K562 (cell line): ENCODE data around the gene ATP6V0A1. TPM values are rescaled to one million over a fixed set of nuclear protein-coding genes. Genes with fewer than 3 reads are reported as not detected.
A peak's percentile ranks its signal among the peaks of the same experiment; 100 is the strongest.

Experiments used
- ATAC-seq: fragments of 200-7000 bp; cut with Tn5 transposase; 3 replicates; pipeline ENCODE4 v1.9.1; 2020; ENCODE audit warnings: moderate library complexity
- BruUV-seq: library from RNA; stranded (reverse); fragments of 400-500 nt; replicated peaks from 2 replicates; lab custom pipeline; 2021; lab: Mats Ljungman, UMichigan
- CTCF ChIA-PET: fragments of 300-600 bp; formaldehyde crosslinking; extraction: SDS; loops from one replicate; lab custom pipeline; 2021; ENCODE audit warnings: low intra/inter-chr PET ratio; lab: Yijun Ruan, JAX
- POLR2A ChIA-PET: fragments of 300-600, 350-650 bp; sonication (Branson Sonifier 250); formaldehyde crosslinking; extraction: SDS; loops from one replicate; lab custom pipeline; 2021; ENCODE audit warnings: antibody characterized with exemption, inconsistent platforms; lab: Yijun Ruan, JAX
- DNase-seq, 4 experiments: peaks; one replicate each; pipeline versions ENCODE4 v3.0.0 to v3.0.0-alpha.2; 2011 to 2018; ENCODE audit warnings: low spot score in 3 of 4, mixed read lengths in 3 of 4; ENCODE audit errors: extremely low read depth in 1 of 4
- FAIRE-seq: peaks from 2 replicates; lab custom pipeline; 2011; peaks lifted over from hg19 to GRCh38; lab: Jason Lieb, UNC
- H2AFZ ChIP-seq: 2 replicates; pipeline ENCODE4 v1.6.0; 2011; ENCODE audit warnings: low read depth, low read length, control low read depth, inconsistent platforms
- H3K27ac ChIP-seq: fragments of 200-600 bp; 3 replicates; pipeline ENCODE4 v1.8.0; 2011; ENCODE audit warnings: low read depth, mild to moderate bottlenecking, control low read depth, inconsistent platforms, low read length, moderate library complexity, mixed read lengths; ENCODE audit errors: extremely low read depth
- H3K27me3 ChIP-seq, 2 experiments: fragments of 300-600 bp in 1 of 2; 2 replicates in 1 of 2; 3 replicates in 1 of 2; pipeline versions ENCODE4 v1.6.0 to v1.8.0; 2011; ENCODE audit warnings: inconsistent platforms in 2 of 2, low read length in 2 of 2, mild to moderate bottlenecking in 1 of 2, mixed read lengths in 1 of 2, moderate library complexity in 1 of 2; ENCODE audit not compliant: control insufficient read depth in 2 of 2, insufficient read depth in 2 of 2
- H3K36me3 ChIP-seq: fragments of 300-600 bp; 3 replicates; pipeline ENCODE4 v1.8.0; 2011; ENCODE audit warnings: mild to moderate bottlenecking, low read length, inconsistent platforms; ENCODE audit not compliant: control insufficient read depth, insufficient read depth
- H3K4me1 ChIP-seq, 2 experiments: fragments of 200-600 bp in 1 of 2; replicated peaks in 1 of 2; 2 replicates in 1 of 2; 3 replicates in 1 of 2; pipeline versions ENCODE4 v1.5.1 to v1.8.0; 2011; ENCODE audit warnings: inconsistent platforms in 2 of 2, low read length in 2 of 2, mild to moderate bottlenecking in 1 of 2, mixed read lengths in 1 of 2, moderate library complexity in 1 of 2; ENCODE audit not compliant: control insufficient read depth in 2 of 2, insufficient read depth in 2 of 2
- H3K4me2 ChIP-seq: 2 replicates; pipeline ENCODE4 v1.6.1; 2011; ENCODE audit warnings: low read length, control low read depth, inconsistent platforms, mixed read lengths; ENCODE audit not compliant: insufficient read depth
- H3K4me3 ChIP-seq: fragments of 200-600 bp; sonication (generic), shearing (Covaris generic); 2 replicates; pipeline ENCODE4 v1.5.1; 2016; ENCODE audit warnings: control low read depth, inconsistent platforms
- H3K79me2 ChIP-seq: fragments of 200-600 bp; 3 replicates; pipeline ENCODE4 v1.8.0; 2011; ENCODE audit warnings: low read length, inconsistent platforms; ENCODE audit not compliant: control insufficient read depth, insufficient read depth
- H3K9ac ChIP-seq, 2 experiments: 2 replicates each; pipeline versions ENCODE4 v1.6.0 to v1.6.1; 2011; ENCODE audit warnings: low read depth in 2 of 2, low read length in 2 of 2, control low read depth in 1 of 2, inconsistent platforms in 1 of 2, mild to moderate bottlenecking in 1 of 2, mixed read lengths in 1 of 2; ENCODE audit not compliant: insufficient read depth in 1 of 2
- H3K9me1 ChIP-seq: one replicate; pipeline ENCODE4 v1.6.0; 2011; ENCODE audit warnings: inconsistent platforms, mild to moderate bottlenecking, low read length, moderate library complexity; ENCODE audit not compliant: control insufficient read depth, insufficient read depth
- H3K9me3 ChIP-seq: replicated peaks from 2 replicates; pipeline ENCODE4 v1.5.1; 2011; ENCODE audit warnings: low read depth, low read length, inconsistent platforms; ENCODE audit not compliant: control insufficient read depth, insufficient read depth
- H4K20me1 ChIP-seq: replicated peaks from 2 replicates; pipeline ENCODE4 v1.6.1; 2011; ENCODE audit warnings: low read length, inconsistent platforms, mixed read lengths; ENCODE audit not compliant: control insufficient read depth, insufficient read depth
- CBFA2T3 ChIP-seq: fragments of 450-650 bp; IDR thresholded peaks from 2 replicates; pipeline ENCODE4 v1.6.1; 2017
- RB1 ChIP-seq: fragments of 450-650 bp; IDR thresholded peaks from 2 replicates; pipeline ENCODE4 v1.6.1; 2017; ENCODE audit warnings: low read depth, mild to moderate bottlenecking
- SIRT6 ChIP-seq: IDR thresholded peaks from one replicate; pipeline ENCODE4 v1.6.1; 2012; ENCODE audit warnings: low read depth, mild to moderate bottlenecking, control low read depth, inconsistent platforms, low read length, moderate library complexity
- VEZF1 ChIP-seq: fragments of 200-800 bp; sonication (Bioruptor generic); IDR thresholded peaks from 2 replicates; pipeline ENCODE4 v1.6.1; 2017; ENCODE audit warnings: missing genetic modification characterization, missing compliant biosample characterization
- ZNF436 ChIP-seq: fragments of 250-450, 450-650 bp; sonication (Bioruptor Pico); formaldehyde crosslinking; IDR thresholded peaks from 2 replicates; pipeline ENCODE4 v1.7.0; 2020; ENCODE audit warnings: mild to moderate bottlenecking
- ZNF551 ChIP-seq: fragments of 250-450 bp; sonication (Bioruptor Pico); IDR thresholded peaks from 2 replicates; pipeline ENCODE4 v1.5.0; 2021; ENCODE audit warnings: mild to moderate bottlenecking, moderate library complexity
- ZNF79 ChIP-seq: fragments of 250-450 bp; sonication (Bioruptor Pico); IDR thresholded peaks from 2 replicates; pipeline ENCODE4 v1.4.0; 2020; ENCODE audit warnings: low read depth, mild to moderate bottlenecking, moderate library complexity
- WGBS: fragments of 100-300 bp; shearing (Covaris generic); methylation state at CpG from one replicate; pipeline ENCODE4 v1.1.6; 2016; ENCODE audit warnings: low coverage, mixed read lengths; ENCODE audit not compliant: insufficient coverage; ENCODE audit errors: missing lambda C conversion rate; 5-methylcytosine and 5-hydroxymethylcytosine counted together
- in situ Hi-C: fragments of 300-500 bp; cut with MboI; formaldehyde crosslinking; loops from 4 replicates; pipeline ENCODE4 v1.15.0; 2018; ENCODE audit warnings: inconsistent platforms, mixed read lengths
- intact Hi-C: fragments of 100-400 bp; cut with micrococcal nuclease; formaldehyde crosslinking; loops from 2 replicates; pipeline ENCODE4 v1.14.2; 2022
- polyA plus RNA-seq, 8 experiments: library from polyadenylated mRNA; depleted of rRNA in 4 of 8; stranded (reverse) in 5 of 8; unstranded in 3 of 8; fragments of >200 nt; fragmentation: Nextera tagmentation in 2 of 8; fragmentation: Illumina TruSeq in 1 of 8; extraction: Ambion mirVana in 2 of 8; extraction: Trizol in 1 of 8; gene quantifications; 2 replicates each; pipeline versions ENCODE4 v1.2.1 to v1.2.3, GENCODE V29; 2011 to 2014; ENCODE audit warnings: inconsistent platforms in 1 of 8, missing spikeins in 1 of 8
- total RNA-seq, 7 experiments: library from RNA; depleted of rRNA in 6 of 7; stranded (reverse); fragments of >200 nt in 6 of 7; fragmentation: Illumina TruSeq in 2 of 7; extraction: Trizol in 2 of 7; gene quantifications; 2 replicates each; pipeline versions ENCODE4 v1.2.1 to v1.2.3, GENCODE V29; 2011 to 2021; ENCODE audit warnings: low replicate concordance in 1 of 7
- TF ChIP-seq, protein P1 (sequence below): IDR thresholded peaks from 2 replicates; pipeline ENCODE4 v1.6.1; 2011; ENCODE audit not compliant: insufficient read length; ENCODE audit errors: extremely low read depth
- TF ChIP-seq, protein P2 (sequence below): sonication (generic); formaldehyde crosslinking; IDR thresholded peaks from 2 replicates; pipeline ENCODE4 v1.8.1; 2023; ENCODE audit warnings: mild to moderate bottlenecking, missing genetic modification reagents

Gene ATP6V0A1
- total and polyA plus RNA-seq, 9 of the 15 experiments (the other 6 are each of a cell fraction or from before 2014, with no cell fraction given), result 11.8 to 158 (median 75.5) TPM

- BruUV-seq, result no TSS peak
- WGBS, result 24% methylated on average over 3 of the region's 3 CpGs
- no peaks in the 10 kb centered on the region for H3K36me3 ChIP-seq
- CTCF ChIA-PET, result no interaction called here
- no peaks in the 10 kb centered on the region for H3K9me3 ChIP-seq
- no peak overlapping the region for H2AFZ ChIP-seq
- intact Hi-C loops, result loop anchor here (5.0 kb wide), 1 partner anchor 87 kb away; no protein-coding TSS in a partner anchor
- H3K27me3 ChIP-seq, result no peaks in the 10 kb centered on the region
- in situ Hi-C loops, result no loop called here
- H3K4me3 ChIP-seq, result no peak overlapping the region
- no peak overlapping the region; the same call in 1 of the 2 replicates for H3K4me2 ChIP-seq
- H3K27ac ChIP-seq, result no peak overlapping the region
- ATAC-seq, result no peak
- peaks cover 5 to 10% of the 10 kb centered on the region in 2 experiments; a peak in 3 of 5 replicates for H3K4me1 ChIP-seq
- H3K9ac ChIP-seq, result no peak overlapping the region
- H3K9me1 ChIP-seq, result no peaks in the 10 kb centered on the region
- DNase-seq, result no peak
- no peaks in the 10 kb centered on the region for H4K20me1 ChIP-seq
- no peak for FAIRE-seq
- TF ChIP-seq ZNF79 (CRISPR knock-in tag), result no peak
- TF ChIP-seq, protein P1, sequence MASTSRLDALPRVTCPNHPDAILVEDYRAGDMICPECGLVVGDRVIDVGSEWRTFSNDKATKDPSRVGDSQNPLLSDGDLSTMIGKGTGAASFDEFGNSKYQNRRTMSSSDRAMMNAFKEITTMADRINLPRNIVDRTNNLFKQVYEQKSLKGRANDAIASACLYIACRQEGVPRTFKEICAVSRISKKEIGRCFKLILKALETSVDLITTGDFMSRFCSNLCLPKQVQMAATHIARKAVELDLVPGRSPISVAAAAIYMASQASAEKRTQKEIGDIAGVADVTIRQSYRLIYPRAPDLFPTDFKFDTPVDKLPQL, result no peak
- no peak for TF ChIP-seq SIRT6
- peak; percentile 28 for TF ChIP-seq CBFA2T3
- TF ChIP-seq VEZF1 (CRISPR knock-in tag), result peak; percentile 32; the same call in 1 of the 2 replicates
- no peak for TF ChIP-seq ZNF436 (CRISPR knock-in tag)
- no peak for TF ChIP-seq RB1
- TF ChIP-seq, protein P2, sequence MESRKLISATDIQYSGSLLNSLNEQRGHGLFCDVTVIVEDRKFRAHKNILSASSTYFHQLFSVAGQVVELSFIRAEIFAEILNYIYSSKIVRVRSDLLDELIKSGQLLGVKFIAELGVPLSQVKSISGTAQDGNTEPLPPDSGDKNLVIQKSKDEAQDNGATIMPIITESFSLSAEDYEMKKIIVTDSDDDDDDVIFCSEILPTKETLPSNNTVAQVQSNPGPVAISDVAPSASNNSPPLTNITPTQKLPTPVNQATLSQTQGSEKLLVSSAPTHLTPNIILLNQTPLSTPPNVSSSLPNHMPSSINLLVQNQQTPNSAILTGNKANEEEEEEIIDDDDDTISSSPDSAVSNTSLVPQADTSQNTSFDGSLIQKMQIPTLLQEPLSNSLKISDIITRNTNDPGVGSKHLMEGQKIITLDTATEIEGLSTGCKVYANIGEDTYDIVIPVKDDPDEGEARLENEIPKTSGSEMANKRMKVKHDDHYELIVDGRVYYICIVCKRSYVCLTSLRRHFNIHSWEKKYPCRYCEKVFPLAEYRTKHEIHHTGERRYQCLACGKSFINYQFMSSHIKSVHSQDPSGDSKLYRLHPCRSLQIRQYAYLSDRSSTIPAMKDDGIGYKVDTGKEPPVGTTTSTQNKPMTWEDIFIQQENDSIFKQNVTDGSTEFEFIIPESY (CRISPR knock-in tag), result no peak
- TF ChIP-seq ZNF551, result no peak
- TF ChIP-seq, all 486 proteins: peak for 2
- H3K79me2 ChIP-seq, result no peaks in the 10 kb centered on the region
- POLR2A ChIA-PET, result no interaction called here
Measured at GRCh38 chr17:42429726-42430447, 28.8 kb upstream of the ATP6V0A1 start.
